ENCODE results near the gene KCNIP3.

DNA sequence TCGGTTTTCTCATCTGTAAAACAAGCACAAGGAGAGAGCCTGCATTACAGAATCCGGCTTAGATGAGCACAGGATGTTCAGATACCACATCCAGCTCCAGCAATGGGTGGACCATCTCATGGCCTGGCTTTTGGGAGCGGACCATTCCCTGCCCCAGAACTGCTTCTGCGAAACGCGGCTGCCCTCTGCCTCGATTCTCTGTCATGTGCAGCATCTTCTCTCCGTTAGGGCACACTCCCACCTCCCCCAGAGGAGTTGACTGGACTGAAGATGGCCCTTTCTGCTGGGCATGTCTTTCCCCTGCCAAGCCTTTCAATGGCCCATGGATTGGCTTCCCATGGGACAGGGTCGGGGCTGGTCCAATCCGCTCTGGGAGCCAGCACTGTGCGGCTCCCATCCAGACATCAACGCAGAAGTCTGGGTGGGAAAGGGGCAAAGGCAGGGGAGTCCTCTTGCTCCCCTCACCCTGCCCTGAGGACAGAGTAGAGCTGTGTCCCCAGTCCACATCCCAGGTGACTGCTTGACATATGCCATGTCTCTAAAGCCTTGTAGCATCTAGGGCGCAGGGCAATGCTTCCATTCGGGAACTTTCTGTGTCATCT lies 91.0 kb downstream of the KCNIP3 start:
- TF ChIP-seq SUZ12 (IDR thresholded peaks at IDR 0.05) (no peak), SP1 (IDR thresholded peaks at IDR 0.05) (no peak), BHLHE40 (IDR thresholded peaks at IDR 0.05; ENCODE audit: borderline replicate concordance) (no peak), ELF4 (IDR thresholded peaks at IDR 0.05) (no peak), FOXM1 (IDR thresholded peaks at IDR 0.05; ENCODE audit: borderline replicate concordance) (no peak), ARNT (IDR thresholded peaks at IDR 0.05) (no peak), TARDBP (IDR thresholded peaks at IDR 0.05) (no peak), L3MBTL2 (conservative IDR thresholded peaks at IDR 0.05) (no peak), ZNF384 (IDR thresholded peaks at IDR 0.05) (no peak)
- TF ChIP-seq, protein P1, sequence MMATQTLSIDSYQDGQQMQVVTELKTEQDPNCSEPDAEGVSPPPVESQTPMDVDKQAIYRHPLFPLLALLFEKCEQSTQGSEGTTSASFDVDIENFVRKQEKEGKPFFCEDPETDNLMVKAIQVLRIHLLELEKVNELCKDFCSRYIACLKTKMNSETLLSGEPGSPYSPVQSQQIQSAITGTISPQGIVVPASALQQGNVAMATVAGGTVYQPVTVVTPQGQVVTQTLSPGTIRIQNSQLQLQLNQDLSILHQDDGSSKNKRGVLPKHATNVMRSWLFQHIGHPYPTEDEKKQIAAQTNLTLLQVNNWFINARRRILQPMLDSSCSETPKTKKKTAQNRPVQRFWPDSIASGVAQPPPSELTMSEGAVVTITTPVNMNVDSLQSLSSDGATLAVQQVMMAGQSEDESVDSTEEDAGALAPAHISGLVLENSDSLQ (IDR thresholded peaks at IDR 0.05), result no peak
